ENCODE measurements around the gene MACROD1. TPM values are rescaled to one million over a fixed set of nuclear protein-coding genes. Genes with fewer than 3 reads are reported as not detected.
A peak's percentile ranks its signal among the peaks of the same experiment; 100 is the strongest.
"Not testable (repeated sequence)": the region's sequence is repeated elsewhere in the genome, so short reads cannot be mapped to it uniquely, and the experiment has no call there.

MACROD1 gene
- total and polyA plus RNA-seq, 12 donors, result 5.5 to 62.9 (median 26.8) TPM

GRCh38 chr11:63985812-63986155, 180.1 kb downstream of the MACROD1 start:
- H3K9me3 ChIP-seq (replicated peaks in 1 of 3), result no peaks in the 10 kb centered on the region
- H3K27ac ChIP-seq, result peak overlapping the region in 4 of 5 donors; percentile 30 to 89 (median 70)
- no peaks in the 10 kb centered on the region for H3K27me3 ChIP-seq
- intact Hi-C loops (cut with DNase I), result no loop called here
- WGBS, 4 donors, result 0 to 1% (median 1%) methylated on average over 9 to 18 of the region's 18 CpGs
- peak overlapping the region; percentile 49 to 78 (median 69) for H3K4me3 ChIP-seq
- H3K36me3 ChIP-seq (replicated peaks in 1 of 2), result peaks cover 0 to 23% of the 10 kb centered on the region in 2 donors
- no peak for DNase-seq
- peaks cover 18 to 28% of the 10 kb centered on the region in 2 donors for H3K4me1 ChIP-seq (replicated peaks in 1 of 2)
- no peak for TF ChIP-seq POLR2A (IDR thresholded peaks at IDR 0.05)
- TF ChIP-seq CTCF (IDR thresholded peaks at IDR 0.05), result no peak

- Histone ChIP-seq H3K27me3 (no peaks in the 10 kb centered on the region), H3K4me1 (replicated peaks in 1 of 2) (peaks cover 18 to 47% of the 10 kb centered on the region in 2 donors), H3K36me3 (replicated peaks in 1 of 2) (no peaks in the 10 kb centered on the region), H3K27ac (peak overlapping the region in 1 of 5 donors; percentile 70), H3K4me3 (no peak overlapping the region), H3K9me3 (replicated peaks in 1 of 3) (no peaks in the 10 kb centered on the region)
- DNase-seq, result peak in 1 of 7 donors; percentile 62
- WGBS, 4 donors, result 33 to 59% (median 51%) methylated on average over 2 to 5 of the region's 5 CpGs
- peak in 1 of 2 donors; percentile 30 for TF ChIP-seq POLR2A (IDR thresholded peaks at IDR 0.05)
- TF ChIP-seq CTCF (IDR thresholded peaks at IDR 0.05), result no peak
- intact Hi-C loops (cut with DNase I), result no loop called here
Observed at GRCh38 chr11:63979426-63979825, 186.5 kb downstream of the MACROD1 start.

GRCh38 chr11:63978551-63979239, 187.2 kb downstream of the MACROD1 start:
- intact Hi-C loops (cut with DNase I), result no loop called here
- DNase-seq, result no peak
- TF ChIP-seq CTCF (IDR thresholded peaks at IDR 0.05), result no peak
- no peak for TF ChIP-seq POLR2A (IDR thresholded peaks at IDR 0.05)
- Histone ChIP-seq H3K36me3 (replicated peaks in 1 of 2) (no peaks in the 10 kb centered on the region), H3K9me3 (replicated peaks in 1 of 3) (no peaks in the 10 kb centered on the region), H3K4me3 (no peak overlapping the region), H3K27ac (no peak overlapping the region), H3K27me3 (no peaks in the 10 kb centered on the region), H3K4me1 (replicated peaks in 1 of 2) (peaks cover 18 to 47% of the 10 kb centered on the region in 2 donors)
- 81 to 92% (median 82%) methylated on average over 7 to 10 of the region's 10 CpGs for WGBS, 4 donors

GRCh38 chr11:63974259-63975143, 191.4 kb downstream of the MACROD1 start, which contains the start of gene COX8A:
COX8A (plus strand) TSS chr11:63974620; CDS start chr11:63974681, 61 bp downstream.
- no peaks in the 10 kb centered on the region for H3K9me3 ChIP-seq (replicated peaks in 1 of 3)
- WGBS, 4 donors, result 0% methylated on average over 28 to 67 of the region's 67 CpGs
- peak; percentile 98 to 100 (median 99) for DNase-seq
- TF ChIP-seq CTCF (IDR thresholded peaks at IDR 0.05) (peak in 2 of 6 experiments; percentile 1 to 26), POLR2A (IDR thresholded peaks at IDR 0.05) (peak in 1 of 2 donors; percentile 47)
- peak within 1 kb of the TSS; percentile 81 to 98 (median 88) for H3K4me3 ChIP-seq
- no peaks in the 10 kb centered on the region for H3K27me3 ChIP-seq
- peak within 1 kb of the TSS; percentile 89 to 99 (median 93) for H3K27ac ChIP-seq
- no peaks in the 10 kb centered on the region for H3K36me3 ChIP-seq (replicated peaks in 1 of 2)
- peaks cover 18 to 40% of the 10 kb centered on the region in 2 donors for H3K4me1 ChIP-seq (replicated peaks in 1 of 2)
- intact Hi-C loops (cut with DNase I), result no loop called here

GRCh38 chr11:63973912-63974258, 192.0 kb downstream of the MACROD1 start:
- WGBS, 4 donors, result 62 to 75% (median 66%) methylated on average over 18 of the region's 18 CpGs
- H3K9me3 ChIP-seq (replicated peaks in 1 of 3); H3K4me3 ChIP-seq; DNase-seq; H3K27ac ChIP-seq; H3K27me3 ChIP-seq; H3K36me3 ChIP-seq (replicated peaks in 1 of 2); intact Hi-C loops (cut with DNase I): not testable (repeated sequence)
- peaks cover 18 to 33% of the 10 kb centered on the region in 2 donors for H3K4me1 ChIP-seq (replicated peaks in 1 of 2)

Data from adrenal gland (tissue), 12 donors.